IPS-15b (cell line): ENCODE data around the gene TSPO2.

Source experiments
- H3K27me3 ChIP-seq: one replicate; pipeline ENCODE4 v1.6.1; 2013; ENCODE audit warnings: low read length; ENCODE audit not compliant: control insufficient read depth, insufficient read depth
- H3K36me3 ChIP-seq: one replicate; pipeline ENCODE4 v1.6.1; 2013; ENCODE audit warnings: low read length; ENCODE audit not compliant: control insufficient read depth, insufficient read depth
- H3K4me1 ChIP-seq: one replicate; pipeline ENCODE4 v1.6.1; 2013; ENCODE audit warnings: mild to moderate bottlenecking, low read length; ENCODE audit not compliant: control insufficient read depth, insufficient read depth
- H3K4me3 ChIP-seq: one replicate; pipeline ENCODE4 v1.5.1; 2013; ENCODE audit warnings: low read depth, low read length
- H3K9ac ChIP-seq: one replicate; pipeline ENCODE4 v1.6.1; 2013; ENCODE audit warnings: low read depth, mild to moderate bottlenecking, low read length
- H3K9me3 ChIP-seq: one replicate; pipeline ENCODE4 v1.6.1; 2013; ENCODE audit warnings: mild to moderate bottlenecking, low read length; ENCODE audit not compliant: control insufficient read depth, insufficient read depth

Gene TSPO2

DNA sequence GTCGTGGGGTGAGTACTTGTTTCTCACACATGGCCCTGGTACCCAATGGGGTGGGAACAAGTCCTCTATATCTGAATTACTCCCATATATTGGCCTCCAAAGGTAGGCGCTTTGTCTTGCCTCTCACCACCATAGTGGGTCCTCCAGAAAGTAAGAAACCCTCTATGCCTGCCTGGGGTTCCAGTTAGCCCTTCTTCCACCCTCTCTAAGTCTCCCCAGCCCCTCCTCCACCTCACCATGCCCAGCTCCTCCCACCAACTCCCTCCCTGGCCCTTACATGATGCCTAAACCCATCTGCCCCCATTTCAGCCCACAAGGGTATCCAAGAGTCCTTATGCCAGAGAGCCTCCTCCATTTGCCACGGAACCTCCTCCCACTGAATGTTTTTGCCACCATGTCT, 884 bp downstream of the TSPO2 start:
- Histone ChIP-seq H3K9ac (no peak overlapping the region), H3K4me3 (no peak overlapping the region), H3K27me3 (no peaks in the 10 kb centered on the region), H3K4me1 (peaks cover 3% of the 10 kb centered on the region), H3K9me3 (no peaks in the 10 kb centered on the region), H3K36me3 (no peaks in the 10 kb centered on the region)

DNA sequence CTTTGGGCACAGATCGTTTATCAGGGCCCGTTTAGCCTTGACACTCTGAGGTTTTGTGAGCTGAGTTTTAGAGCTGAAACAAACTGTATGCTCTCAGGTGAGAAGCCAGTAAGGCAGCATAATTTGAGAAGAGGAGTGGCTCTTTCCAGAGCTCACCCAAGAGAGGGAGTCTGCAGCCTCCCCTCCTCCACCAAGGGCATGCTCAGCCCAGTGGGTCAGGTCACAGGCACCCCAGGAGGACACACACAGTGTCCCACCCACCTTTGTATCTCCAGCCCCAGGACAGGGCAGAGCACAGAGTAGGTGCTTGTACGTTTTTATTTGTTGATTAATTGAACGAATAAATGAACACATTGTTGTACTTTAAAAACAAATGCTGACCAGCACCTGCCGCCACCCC, 3.4 kb downstream of the TSPO2 start:
- no peaks in the 10 kb centered on the region for H3K27me3 ChIP-seq
- no peaks in the 10 kb centered on the region for H3K9me3 ChIP-seq
- H3K9ac ChIP-seq, result no peak overlapping the region
- no peaks in the 10 kb centered on the region for H3K36me3 ChIP-seq
- peaks cover 3% of the 10 kb centered on the region for H3K4me1 ChIP-seq
- no peak overlapping the region for H3K4me3 ChIP-seq

- H3K9me3 ChIP-seq, result no peaks in the 10 kb centered on the region
- H3K36me3 ChIP-seq, result no peaks in the 10 kb centered on the region
- no peaks in the 10 kb centered on the region for H3K27me3 ChIP-seq
- H3K4me3 ChIP-seq, result no peak overlapping the region
- peaks cover 3% of the 10 kb centered on the region for H3K4me1 ChIP-seq
- H3K9ac ChIP-seq, result no peak overlapping the region
Observed at GRCh38 chr6:41046084-41046483, 3.8 kb downstream of the TSPO2 start.

- Histone ChIP-seq H3K4me1 (peaks cover 5% of the 10 kb centered on the region), H3K9ac (no peak overlapping the region), H3K27me3 (no peaks in the 10 kb centered on the region), H3K4me3 (no peak overlapping the region), H3K36me3 (peaks cover 3% of the 10 kb centered on the region), H3K9me3 (no peaks in the 10 kb centered on the region)
Observed at GRCh38 chr6:41047306-41047705, 5.0 kb downstream of the TSPO2 start.

DNA sequence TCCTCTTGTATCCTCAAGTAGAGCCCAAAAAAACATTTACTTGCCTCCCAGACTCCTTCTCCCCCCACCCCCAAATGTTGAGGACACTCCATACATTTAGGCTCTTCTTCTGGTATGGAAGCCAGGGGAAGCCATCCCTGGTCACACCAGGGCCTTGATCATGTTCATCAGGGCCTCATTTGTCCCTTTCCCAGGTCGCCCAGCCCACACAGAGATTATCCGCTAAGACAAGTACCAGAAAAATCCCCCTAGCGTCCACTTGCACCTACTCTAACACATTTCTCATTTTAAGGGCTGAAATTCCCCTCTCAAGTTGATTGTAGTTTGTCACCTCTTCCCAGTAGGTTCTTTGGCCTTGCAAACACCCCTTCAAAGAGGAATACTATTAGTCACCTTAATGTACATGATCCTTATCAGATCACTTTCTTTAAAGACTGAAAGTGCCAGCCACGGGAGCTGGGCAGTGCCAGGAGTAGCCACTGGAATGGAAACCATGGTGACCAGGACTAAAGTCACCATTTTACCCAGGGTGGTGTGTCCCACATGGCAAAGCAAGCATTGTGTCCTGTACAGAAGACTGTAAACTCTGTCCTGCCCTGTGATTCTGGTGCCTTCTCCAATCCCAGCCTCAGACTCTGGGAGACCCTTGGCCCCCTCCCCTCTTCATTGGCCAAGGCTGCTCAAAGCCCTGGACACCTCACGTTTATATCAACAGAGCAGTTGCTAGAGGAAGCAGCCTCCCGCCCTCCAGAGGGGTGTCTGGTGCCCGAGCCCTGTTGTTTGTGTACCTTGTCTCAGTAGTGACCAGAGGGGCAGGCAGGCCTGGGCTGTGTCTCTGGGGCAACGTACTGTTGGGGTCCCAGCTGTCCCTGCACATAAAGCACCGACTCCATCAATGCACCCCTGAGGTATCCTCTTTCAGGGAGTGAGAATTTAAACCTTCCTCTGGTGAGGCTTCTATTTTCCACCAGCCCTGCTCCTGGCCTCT, 5.8 kb downstream of the TSPO2 start:
- no peak overlapping the region for H3K4me3 ChIP-seq
- H3K27me3 ChIP-seq, result no peaks in the 10 kb centered on the region
- no peaks in the 10 kb centered on the region for H3K9me3 ChIP-seq
- H3K36me3 ChIP-seq, result peaks cover 3% of the 10 kb centered on the region
- no peak overlapping the region for H3K9ac ChIP-seq
- peaks cover 5% of the 10 kb centered on the region for H3K4me1 ChIP-seq

- Histone ChIP-seq H3K27me3 (no peaks in the 10 kb centered on the region), H3K9me3 (no peaks in the 10 kb centered on the region), H3K9ac (no peak overlapping the region), H3K36me3 (peaks cover 3% of the 10 kb centered on the region), H3K4me1 (peaks cover 5% of the 10 kb centered on the region), H3K4me3 (no peak overlapping the region)
Observed at GRCh38 chr6:41049521-41049920, 7.3 kb downstream of the TSPO2 start.

- Histone ChIP-seq H3K36me3 (peaks cover 3% of the 10 kb centered on the region), H3K9me3 (no peaks in the 10 kb centered on the region), H3K4me3 (no peak overlapping the region), H3K4me1 (peaks cover 5% of the 10 kb centered on the region), H3K9ac (no peak overlapping the region), H3K27me3 (no peaks in the 10 kb centered on the region)
Observed at GRCh38 chr6:41049955-41050354, 7.7 kb downstream of the TSPO2 start.

- Histone ChIP-seq H3K36me3 (peaks cover 3% of the 10 kb centered on the region), H3K9ac (no peak overlapping the region), H3K4me1 (peaks cover 5% of the 10 kb centered on the region), H3K27me3 (no peaks in the 10 kb centered on the region), H3K9me3 (no peaks in the 10 kb centered on the region), H3K4me3 (no peak overlapping the region)
Observed at GRCh38 chr6:41050536-41050935, 8.3 kb downstream of the TSPO2 start.

- Histone ChIP-seq H3K36me3 (peaks cover 3% of the 10 kb centered on the region), H3K9ac (no peak overlapping the region), H3K27me3 (no peaks in the 10 kb centered on the region), H3K4me1 (peaks cover 4% of the 10 kb centered on the region), H3K9me3 (no peaks in the 10 kb centered on the region), H3K4me3 (no peak overlapping the region)
Observed at GRCh38 chr6:41051873-41052272, 9.6 kb downstream of the TSPO2 start.

GRCh38 chr6:41053041-41053440, 10.8 kb downstream of the TSPO2 start, which contains the start of gene APOBEC2:
TSS of gene APOBEC2 (plus strand) at chr6:41053202. CDS start at chr6:41053348, 146 bp downstream.
- Histone ChIP-seq H3K36me3 (peaks cover 3% of the 10 kb centered on the region), H3K9ac (no peak within 1 kb of the TSS), H3K4me3 (no peak within 1 kb of the TSS), H3K4me1 (peaks cover 4% of the 10 kb centered on the region), H3K9me3 (no peaks in the 10 kb centered on the region), H3K27me3 (no peaks in the 10 kb centered on the region)

DNA sequence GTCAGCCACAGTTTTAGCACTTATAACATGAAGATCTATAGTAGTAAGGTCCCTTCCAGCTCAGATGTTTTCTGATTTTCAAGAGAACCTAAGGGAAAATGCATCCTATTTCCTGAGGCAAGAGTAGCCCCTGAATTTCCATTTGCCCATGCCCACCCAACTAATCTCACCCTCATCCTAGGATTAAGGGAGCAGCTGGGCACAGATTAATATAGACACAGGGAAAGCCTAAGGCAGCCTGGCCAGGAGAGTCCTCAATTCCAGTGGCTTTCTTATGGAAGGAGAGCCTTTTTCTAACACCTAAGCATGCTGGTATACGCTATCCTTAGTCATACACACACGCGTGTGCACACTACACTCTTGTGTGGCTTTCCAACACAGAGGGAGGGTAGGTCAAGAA, 12.2 kb downstream of the TSPO2 start:
- Histone ChIP-seq H3K36me3 (peaks cover 3% of the 10 kb centered on the region), H3K9ac (no peak overlapping the region), H3K9me3 (no peaks in the 10 kb centered on the region), H3K4me3 (no peak overlapping the region), H3K4me1 (peaks cover 12% of the 10 kb centered on the region), H3K27me3 (no peaks in the 10 kb centered on the region)

GRCh38 chr6:41055149-41055548, 12.9 kb downstream of the TSPO2 start:
- H3K36me3 ChIP-seq, result peaks cover 3% of the 10 kb centered on the region
- H3K9me3 ChIP-seq, result no peaks in the 10 kb centered on the region
- H3K4me3 ChIP-seq, result no peak overlapping the region
- peaks cover 12% of the 10 kb centered on the region for H3K4me1 ChIP-seq
- no peaks in the 10 kb centered on the region for H3K27me3 ChIP-seq
- H3K9ac ChIP-seq, result no peak overlapping the region
